UCSD-AML1 (cell line): ENCODE measurements around the gene L3MBTL4.
"Not testable (repeated sequence)": the region's sequence is repeated elsewhere in the genome, so short reads cannot be mapped to it uniquely, and the experiment has no call there.

Experiments used
- DNase-seq: peaks from one replicate; lab custom pipeline; 2025; ENCODE audit not compliant: unreplicated experiment; lab: John Stamatoyannopoulos, UW

The L3MBTL4 gene

DNA sequence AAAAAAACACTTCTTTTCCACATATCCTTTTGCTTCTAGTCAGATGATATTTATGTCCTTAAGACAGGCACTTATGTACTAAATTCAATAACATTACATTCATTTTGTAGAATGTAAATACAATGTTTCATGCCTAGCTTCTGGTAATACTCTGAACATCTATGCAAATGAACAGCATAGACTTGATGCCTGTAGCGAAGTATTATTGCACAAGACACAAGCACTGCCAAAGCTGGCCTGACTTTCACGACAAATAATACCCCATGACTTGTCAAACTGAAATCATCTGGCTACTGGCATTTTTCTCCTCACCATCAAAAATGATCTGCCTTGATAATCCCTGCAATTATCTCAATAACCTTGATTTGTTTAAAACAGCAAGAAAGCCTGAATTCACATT is 101.3 kb downstream of the L3MBTL4 start:
- no peak for DNase-seq

DNA sequence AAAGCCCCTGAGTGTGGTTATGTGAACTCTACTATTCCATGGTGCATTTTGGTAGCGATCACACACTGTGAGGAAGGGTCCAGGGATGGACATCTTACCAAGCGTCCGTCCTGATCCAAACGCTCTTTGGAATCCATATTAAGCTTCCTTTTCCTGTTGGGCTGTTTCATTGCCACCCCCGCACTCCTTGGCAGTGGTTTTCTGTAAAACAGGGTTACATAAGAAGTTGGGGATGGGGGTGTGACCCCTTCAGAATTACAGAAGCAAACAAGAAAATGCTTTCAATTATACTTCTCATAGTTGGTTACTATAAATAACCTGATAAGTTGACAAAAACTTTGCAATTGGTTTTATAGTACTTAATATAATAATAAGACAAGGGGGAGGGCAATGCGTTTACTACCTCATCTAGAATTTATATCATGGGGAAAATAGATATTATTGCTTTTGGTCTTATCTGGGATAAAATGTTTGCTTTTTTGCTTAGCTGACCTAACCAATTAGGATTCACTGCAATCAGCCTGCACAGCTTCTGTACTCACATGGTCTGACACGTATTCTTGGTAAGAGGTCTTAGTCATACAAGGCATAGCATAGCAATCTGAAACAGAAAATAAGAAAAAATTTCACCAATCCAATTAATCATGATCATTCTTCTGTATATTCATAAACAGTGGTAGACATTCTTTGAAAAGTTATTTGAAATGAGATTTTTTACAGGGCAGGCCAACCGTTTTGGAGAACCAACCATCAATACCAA is 103.1 kb downstream of the L3MBTL4 start:
- no peak for DNase-seq

DNA sequence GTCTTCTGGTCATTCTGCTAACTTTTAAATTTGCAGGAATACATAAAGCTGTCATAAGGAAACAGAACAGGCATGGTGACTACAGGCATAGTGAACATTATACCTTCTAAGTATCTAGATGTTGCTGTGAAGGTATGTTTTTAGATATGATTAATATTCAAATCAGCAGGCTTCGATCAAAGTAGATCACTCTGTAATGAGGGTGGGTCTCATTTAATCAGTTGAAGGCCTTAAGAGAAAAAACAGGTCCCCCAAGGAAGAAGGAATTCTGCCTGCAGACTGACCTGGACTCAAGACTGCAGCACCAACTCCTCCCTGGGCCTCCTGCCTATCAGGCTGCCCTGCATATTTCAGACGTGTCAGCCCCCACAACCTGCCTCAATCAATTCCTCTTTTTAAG is 104.0 kb downstream of the L3MBTL4 start:
- no peak for DNase-seq

DNA sequence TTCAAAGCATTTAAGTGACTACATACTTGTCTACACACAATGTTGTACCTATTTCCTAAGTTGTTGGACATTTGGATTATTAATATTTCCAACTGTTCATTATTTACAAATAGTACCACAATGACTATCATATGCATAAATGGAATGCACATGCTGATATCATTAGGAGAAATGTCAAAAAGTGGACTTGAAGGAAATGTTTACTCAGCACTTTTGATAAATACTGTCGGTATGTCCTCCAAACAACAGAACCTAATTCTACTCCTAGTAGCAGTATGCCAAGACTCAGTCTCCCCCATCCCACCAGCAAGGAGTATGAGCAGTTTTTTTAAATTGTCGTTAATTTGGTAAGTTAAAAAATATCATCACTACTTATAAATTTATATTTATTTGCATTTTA is 116.8 kb downstream of the L3MBTL4 start:
- DNase-seq = no peak

DNA sequence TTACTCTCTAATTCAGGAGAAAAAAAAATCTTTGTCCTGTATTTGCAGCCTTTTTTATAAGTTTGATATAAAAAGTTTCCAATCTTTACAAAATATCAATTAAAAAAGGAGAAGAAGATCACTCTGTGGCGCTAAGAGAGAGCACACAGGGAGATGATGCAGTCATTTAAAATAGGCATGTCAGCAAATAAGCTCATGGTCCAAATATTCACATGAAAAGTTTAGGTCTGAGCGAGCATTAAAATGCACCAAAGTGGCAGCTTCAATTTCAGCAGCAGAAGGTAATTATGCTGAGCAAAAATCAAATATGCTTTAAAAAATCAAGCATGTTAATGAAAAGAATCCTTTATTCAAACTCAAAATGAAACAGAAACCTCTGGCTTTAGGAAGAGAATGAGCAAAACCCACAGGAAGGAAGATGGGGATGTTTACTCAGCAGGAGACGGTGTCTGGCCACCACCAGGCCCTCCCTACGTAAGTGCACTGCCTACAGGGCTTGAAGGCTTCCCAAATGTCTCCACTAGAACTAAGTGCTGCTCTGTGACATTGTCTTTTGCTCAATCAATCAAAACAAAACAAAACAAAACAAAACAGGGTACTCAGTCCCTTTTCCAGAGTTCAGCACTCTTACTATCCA is 120.4 kb downstream of the L3MBTL4 start:
- DNase-seq = no peak

DNA sequence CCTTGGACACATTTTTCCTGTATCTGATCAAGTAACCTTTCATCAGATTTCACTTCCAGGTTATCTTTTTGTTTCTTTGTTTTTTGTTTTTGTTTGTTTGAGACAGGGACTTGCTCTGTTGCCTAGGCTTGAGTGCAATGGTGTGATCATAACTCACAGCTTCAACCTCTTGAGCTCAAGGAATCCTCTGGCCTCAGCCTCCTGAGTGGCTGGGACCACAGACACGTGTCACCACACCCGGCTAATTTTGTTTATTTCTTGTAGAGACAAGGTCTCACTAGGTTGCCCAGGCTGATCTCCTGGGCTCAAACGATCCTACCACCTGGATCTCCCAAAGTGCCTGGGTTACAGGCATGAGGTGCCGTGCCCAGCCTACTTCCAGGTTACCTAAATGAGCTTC is 124.9 kb downstream of the L3MBTL4 start:
- DNase-seq = no peak

DNA sequence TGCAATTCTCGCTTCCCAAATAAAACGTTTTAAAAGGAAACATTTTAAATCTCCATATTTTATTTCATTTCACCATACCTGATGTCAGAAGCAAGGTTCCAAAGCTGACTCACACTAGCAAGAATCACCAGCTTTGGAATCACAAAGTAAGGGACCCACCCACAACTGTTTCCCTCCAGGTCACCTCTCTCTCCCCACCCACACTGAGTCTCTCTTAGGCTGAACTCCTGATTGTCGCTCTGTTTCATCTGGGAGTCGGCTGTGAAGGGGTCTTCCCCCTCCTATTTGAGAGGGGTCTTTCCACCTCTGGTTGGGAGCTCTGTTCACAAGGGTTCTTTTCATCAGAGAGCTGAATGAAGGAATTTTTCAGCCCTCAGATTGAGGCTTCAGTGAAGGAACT is 128.1 kb downstream of the L3MBTL4 start:
- DNase-seq = no peak

DNA sequence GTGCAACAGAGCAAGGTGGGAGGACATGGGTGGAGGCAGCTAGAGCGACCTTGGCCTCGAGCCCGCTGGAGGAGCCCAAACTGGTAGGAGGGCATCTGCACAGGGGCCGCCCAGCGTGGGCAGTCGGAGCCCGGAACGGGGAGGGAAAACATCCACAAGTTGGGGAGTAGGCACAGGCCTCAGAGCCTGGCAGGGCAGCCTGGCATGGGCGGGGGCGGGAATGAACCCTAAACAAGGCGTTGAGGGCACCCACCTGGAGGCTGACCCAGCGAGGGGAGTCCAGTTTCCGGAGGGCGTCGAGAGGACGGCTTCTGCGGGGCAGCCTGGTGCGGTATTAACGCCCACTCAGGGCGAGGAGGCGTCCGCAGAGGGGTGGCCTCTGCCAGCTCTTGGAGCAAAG is 129.9 kb downstream of the L3MBTL4 start:
- DNase-seq = no peak

DNA sequence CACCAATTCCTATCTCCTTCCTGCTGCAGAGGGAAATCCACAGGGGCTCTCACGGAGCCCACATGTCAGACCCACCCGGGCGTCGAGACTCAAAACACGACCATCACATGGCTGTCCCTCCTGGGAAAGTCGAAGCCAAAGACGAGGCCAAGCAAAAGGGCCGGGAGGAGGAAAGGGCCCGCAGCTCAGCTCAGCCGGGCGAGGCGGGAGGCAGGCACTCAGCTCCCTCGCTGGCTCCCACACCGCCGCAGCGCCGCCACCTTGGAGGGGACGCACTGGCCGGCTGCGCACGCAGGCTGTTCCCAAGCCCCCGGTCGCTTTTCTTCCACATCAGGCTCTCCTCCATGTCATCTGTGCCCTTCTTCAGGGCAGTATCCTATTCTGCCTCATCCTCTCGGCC is 130.4 kb downstream of the L3MBTL4 start:
- no peak for DNase-seq

DNA sequence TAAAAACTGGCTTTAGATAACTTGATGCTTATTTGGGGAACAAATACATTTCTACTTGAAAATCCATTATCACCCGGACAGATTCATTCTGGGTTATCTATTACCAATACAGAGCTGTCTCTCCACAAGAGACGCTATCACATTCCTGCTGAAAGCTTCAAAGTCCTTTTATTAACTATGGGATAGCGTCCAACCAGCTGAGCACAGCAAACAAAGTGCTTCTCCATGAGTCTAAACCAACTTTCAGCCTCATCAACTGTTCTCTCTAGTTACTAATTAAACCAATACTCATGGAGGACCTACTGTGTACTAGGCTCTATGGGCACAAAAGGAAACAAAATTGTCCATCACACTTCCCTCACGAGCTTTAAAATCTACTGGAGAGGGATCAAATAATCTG is 132.8 kb downstream of the L3MBTL4 start:
- no peak for DNase-seq

DNA sequence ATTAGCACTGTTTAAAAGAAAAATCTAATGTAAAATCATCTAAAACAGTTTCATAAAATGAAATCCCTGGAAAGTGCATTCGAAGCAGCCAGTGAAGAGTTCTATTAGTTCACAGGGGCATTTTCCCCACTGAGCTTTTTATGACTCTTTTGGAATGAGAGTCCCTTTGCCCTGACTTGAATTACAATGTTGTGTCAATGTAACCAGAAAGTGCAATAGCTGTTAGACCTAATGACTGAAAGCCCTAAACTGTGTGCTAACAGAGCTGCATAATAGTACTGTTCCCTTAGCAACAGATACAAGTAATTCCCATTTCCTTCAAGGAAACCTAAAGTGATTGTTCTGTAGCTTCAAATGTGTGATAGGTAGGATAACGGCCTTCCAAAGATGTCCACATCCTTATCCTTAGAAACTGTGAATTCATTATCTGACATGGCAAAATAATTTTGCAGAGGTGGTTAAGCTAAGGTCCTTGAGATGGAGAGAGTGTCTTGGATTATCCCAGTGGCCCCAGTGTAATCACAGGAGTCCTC is 134.4 kb downstream of the L3MBTL4 start:
- no peak for DNase-seq

DNA sequence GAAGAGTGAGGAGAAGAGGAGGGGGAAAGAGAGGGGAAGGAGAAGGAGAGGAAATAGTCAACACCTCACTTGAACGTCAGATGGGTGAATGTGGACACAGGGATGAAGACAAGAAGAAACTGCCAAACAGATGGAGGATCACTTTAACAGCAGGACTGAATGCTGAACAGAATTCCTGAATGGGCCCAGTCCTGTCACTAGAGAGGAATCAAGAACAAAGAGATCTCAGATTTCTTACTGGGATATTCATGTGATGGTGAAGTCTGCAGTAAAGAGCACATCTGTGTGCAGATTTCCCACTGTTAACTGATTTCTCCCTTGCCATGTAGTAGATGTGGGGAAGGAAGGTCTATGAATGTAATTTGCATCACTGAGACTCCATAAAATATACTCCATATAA is 135.4 kb downstream of the L3MBTL4 start:
- DNase-seq = no peak

DNA sequence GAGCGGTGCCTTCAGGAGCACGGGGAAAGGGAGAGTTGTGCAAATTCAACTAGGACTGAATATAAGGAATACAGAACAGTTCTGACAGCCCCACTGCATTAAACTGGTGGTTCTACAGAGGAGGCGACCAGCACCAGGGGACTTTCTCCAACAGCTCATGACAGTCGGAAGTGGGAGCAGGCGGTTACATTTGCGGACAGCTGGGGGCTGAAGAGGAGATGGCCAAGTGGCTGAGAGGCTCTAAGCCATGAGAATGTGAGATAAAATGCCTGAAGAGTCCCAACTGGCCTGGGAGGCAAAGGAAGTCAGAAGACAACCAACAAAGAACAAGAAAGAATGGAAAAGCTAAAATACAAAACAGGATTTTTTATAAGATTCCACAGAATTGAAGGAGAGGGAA is 141.3 kb downstream of the L3MBTL4 start:
- DNase-seq = no peak

DNA sequence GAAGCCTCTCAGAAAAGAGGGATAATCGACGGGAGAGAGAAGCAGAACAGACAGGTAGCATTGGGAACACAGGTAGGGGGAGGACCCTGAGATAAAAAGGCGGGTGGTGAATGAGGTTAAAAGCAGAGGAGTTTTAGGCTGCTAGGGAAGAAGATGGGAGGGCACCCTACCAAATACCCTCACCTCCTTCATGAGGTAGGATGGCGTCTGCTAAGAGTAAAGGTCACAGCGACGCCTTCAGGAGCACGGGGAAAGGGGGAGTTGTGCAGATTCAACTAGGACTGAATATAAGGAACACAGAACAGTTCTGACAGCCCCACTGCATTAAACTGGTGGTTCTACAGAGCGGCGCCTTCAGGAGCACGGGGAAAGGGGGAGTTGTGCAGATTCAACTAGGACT is 142.6 kb downstream of the L3MBTL4 start:
- not testable (repeated sequence) for DNase-seq

DNA sequence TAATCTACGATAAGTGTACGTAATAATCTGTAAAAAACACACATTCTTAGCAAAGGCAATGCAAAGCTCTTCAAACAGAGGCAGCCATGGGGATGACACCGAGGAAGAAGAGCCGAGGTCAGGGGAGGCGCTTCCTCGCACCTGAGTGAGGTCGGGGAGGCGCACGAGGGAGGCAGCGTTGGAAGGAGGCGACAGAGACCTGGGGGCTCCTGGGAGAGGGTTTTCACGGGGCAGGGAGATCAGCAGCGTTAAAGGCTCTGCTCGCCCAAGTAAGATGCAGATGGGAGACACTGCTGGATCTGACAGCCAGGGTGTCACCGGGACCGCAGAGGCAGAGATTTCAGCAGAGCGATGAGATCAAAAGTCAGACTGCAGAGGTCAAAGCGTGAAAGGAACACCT is 143.1 kb downstream of the L3MBTL4 start:
- DNase-seq = no peak

DNA sequence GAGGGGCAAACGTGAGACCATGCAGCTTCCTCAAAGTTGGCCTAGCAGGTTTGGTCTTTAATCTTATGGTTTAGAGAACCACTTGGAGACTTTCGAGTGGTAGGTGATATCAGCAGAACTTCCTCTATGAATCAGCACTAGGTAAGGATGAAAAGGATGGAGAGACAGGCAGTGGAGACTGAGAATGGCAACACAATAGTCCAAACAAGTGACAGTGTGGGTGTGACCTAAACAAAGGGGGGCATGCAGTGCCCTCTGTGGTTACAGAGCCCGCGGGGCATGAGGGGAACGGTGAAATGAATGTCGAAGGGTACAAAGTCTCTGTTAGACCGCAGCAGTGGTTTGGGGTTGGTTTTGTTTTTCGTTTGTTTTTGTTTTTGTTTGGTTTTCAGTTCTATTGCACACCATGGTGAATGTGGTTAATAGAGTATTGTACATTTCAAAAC is 143.9 kb downstream of the L3MBTL4 start:
- DNase-seq = no peak

DNA sequence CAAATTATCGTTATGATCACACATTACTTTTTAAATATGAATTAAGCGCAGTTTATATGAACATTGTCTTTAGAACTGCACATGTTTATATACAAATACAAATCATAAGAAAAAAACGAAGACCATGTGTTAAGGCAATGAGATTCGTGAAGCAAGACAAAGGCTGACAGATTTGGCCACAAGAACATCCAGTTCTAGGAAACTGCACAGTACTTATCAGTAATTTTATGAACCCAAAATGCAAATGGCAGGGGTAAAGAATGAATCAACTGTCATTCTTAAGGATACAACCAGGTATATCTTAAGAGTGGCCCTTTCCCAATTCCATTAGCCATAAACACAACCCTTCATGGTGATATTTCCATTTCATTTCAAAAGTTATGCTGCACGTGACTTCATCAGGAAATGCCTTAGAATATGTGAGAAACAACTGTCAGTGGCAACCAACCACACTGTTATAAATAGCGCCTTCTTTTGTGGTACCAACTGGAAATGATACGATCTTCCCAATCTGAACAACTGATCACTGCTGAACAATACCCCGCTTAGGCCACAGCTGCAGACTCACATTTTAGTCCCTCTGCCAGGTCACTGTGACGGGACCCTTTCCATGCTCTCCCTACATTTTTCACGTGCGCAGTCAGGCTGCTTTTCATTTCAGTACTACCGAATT is 144.9 kb downstream of the L3MBTL4 start:
- no peak for DNase-seq

DNA sequence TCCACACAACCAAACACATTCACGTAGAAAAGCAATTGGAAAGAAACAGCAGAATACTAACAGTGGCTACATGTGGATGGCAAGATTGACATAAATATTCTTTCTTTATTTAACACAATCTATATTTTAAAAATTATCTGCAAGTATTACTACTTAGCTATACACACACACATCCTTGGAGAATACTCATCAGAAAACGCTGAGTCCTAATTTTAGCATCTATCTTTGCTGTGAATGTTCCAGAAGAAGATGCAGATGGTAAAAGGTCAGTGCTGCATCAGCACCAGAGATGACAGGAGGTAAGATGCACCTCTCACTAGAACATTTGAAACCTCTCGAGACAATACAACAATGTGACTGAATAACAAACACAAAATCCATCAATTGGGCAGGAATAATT is 148.5 kb downstream of the L3MBTL4 start:
- no peak for DNase-seq

DNA sequence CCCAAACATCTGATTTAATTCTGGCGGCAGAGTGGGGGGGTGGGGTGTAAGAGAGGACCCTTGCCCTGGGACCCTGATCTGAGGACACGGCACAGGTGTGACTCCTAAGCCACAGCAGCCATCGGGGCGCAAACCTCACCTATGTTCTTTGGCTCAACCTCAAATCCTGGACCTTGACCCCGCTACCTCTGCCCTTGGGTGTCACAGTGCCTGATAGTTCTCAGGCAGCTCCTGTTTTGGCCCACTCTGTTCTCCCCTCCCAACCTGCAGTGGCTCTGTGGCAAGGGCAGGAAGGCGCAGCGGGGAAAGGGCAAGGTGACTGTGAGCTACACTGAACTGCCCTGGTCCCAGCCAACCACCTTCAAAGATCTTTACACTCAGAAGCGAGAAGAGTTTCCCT is 152.8 kb downstream of the L3MBTL4 start:
- no peak for DNase-seq

DNA sequence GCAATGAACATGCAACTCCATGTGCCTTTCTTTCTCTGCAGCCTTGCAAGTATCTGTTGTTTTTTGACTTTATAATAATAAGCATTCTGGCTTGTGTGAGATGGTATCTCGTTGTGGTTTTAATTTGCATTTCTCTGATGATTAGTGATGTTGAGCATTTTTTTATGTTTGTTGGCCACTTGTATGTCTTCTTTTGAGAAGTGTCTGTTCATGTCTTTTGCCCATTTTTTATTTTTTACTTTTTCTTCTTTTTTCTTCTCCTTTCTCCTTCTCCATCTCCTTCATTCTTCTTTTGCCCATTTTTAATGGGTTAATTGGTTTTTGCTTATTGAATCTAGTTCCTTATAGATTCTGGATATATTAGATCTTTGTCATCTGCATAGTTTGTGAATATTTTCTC is 155.4 kb downstream of the L3MBTL4 start:
- DNase-seq = not testable (repeated sequence)

DNA sequence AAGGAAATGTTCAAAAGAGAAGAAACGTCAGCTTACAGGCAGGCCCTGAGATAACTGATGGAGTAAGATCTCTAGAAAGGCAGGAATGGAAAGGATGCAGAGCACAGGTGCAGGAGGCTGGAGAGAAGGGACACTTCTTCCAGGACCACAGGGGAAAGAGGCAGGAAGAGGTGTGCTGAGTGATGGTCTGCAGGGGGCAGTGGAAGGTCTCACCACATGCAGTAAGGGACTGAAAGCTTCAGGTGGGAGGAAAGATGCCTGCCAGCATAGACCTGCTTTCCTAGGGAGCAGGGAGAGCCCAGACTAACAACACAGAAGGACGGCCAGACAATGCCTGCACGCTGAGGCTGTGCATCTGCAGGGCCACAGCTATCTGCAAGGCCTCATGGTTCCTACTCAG is 156.8 kb downstream of the L3MBTL4 start:
- no peak for DNase-seq

DNA sequence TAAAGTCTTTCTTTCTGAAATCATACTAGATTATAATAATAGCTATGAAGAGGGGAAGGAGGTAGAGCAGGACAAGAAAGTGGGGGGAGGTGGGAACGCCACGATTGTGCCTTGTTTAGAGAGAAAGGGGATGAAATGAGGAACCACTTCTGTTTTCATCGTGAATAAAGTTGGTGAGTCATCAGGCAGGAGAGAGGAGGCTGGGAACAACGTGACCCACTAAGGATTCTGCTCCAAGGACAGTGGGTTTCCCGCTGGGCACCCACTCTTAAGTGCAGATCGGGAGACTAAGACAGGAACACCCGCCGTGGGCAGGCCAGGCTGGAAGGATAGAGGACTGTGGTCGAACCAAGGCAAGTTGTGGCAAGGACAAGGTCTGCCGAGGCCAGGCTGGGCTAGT is 158.2 kb downstream of the L3MBTL4 start:
- DNase-seq = no peak
